ENCODE results near the gene NTN1. TPM values are rescaled to one million over a fixed set of nuclear protein-coding genes. Genes with fewer than 3 reads are reported as not detected.

NTN1 gene
- total and polyA plus RNA-seq, 2 of the 13 experiments (the other 11 are each of a cell fraction or from before 2014, with no cell fraction given): 0.04 to 0.05 TPM

DNA sequence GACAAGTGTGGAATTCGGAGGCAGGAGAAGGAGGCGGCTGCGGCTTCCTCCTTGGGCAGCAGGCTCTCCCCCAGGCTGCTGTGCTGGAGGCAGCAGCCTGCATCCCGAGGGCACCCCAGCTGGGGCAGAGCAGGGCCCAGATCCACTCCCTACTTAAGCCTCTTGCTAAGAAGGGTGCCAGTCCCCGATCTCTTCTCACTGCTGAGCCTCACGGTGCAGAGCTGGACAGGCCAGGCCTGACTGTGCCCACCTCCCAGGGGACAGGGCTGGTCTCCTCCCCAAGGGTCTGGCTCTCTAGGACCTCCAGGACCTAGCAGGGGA, 210.8 kb downstream of the NTN1 start:
- H4K20me1 ChIP-seq (ENCODE audit: insufficient read depth, low read length): no peaks in the 10 kb centered on the region
- intact Hi-C loops (cut with micrococcal nuclease; ENCODE audit: unreplicated experiment) (no loop called here), in situ Hi-C loops (cut with HindIII; ENCODE audit: extremely low pct_ligation_motif_present, low pct_unique_long_range_greater_than_20kb) (no loop called here)
- no TSS peak for BruUV-seq (replicated peaks)
- no peak overlapping the region for H3K27ac ChIP-seq (ENCODE audit: extremely low read length, insufficient read depth, low read length)
- DNase-seq (ENCODE audit: low spot score) (no peak), FAIRE-seq (no peak), ATAC-seq (no peak)
- POLR2A ChIA-PET: no interaction called here
- H3K9ac ChIP-seq (ENCODE audit: insufficient read depth, low read depth, low read length): no peak overlapping the region
- peaks cover 3 to 64% of the 10 kb centered on the region in 2 experiments; a peak in 4 of 5 replicates for H3K27me3 ChIP-seq (ENCODE audit: control insufficient read depth in 1 of 2, insufficient read depth in 2 of 2, low read length in 2 of 2)
- CTCF ChIA-PET (ENCODE audit: low intra/inter-chr PET ratio, low total read pairs): no interaction called here
- H3K79me2 ChIP-seq (ENCODE audit: insufficient read depth, low read length): no peaks in the 10 kb centered on the region
- TF ChIP-seq, protein P1, sequence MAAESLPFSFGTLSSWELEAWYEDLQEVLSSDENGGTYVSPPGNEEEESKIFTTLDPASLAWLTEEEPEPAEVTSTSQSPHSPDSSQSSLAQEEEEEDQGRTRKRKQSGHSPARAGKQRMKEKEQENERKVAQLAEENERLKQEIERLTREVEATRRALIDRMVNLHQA (CRISPR knock-in tag; IDR thresholded peaks at IDR 0.05): no peak
- no peak for TF ChIP-seq TEAD3 (CRISPR knock-in tag; optimal IDR thresholded peaks at IDR 0.05; ENCODE audit: borderline replicate concordance)
- no peak for TF ChIP-seq TAF15 (IDR thresholded peaks at IDR 0.05; ENCODE audit: low read depth, low read length, poor library complexity, severe bottlenecking)
- no peak for TF ChIP-seq MYC (CRISPR knock-in tag; IDR thresholded peaks at IDR 0.05; ENCODE audit: borderline replicate concordance)
- WGBS (ENCODE audit: low lambda C conversion rate): no CpG with 5 or more reads among the region's 6 CpGs
- no peaks in the 10 kb centered on the region for H3K9me3 ChIP-seq (ENCODE audit: low read length)
- 0 out of 2 replicates have a peak, but pooled peaks cover 7% of the 10 kb centered on the region for H3K4me1 ChIP-seq (ENCODE audit: insufficient read depth, low read length)
- H3K36me3 ChIP-seq (replicated peaks in 1 of 2; ENCODE audit: control insufficient read depth in 1 of 2, insufficient read depth in 2 of 2, low read length in 2 of 2): no peaks in the 10 kb centered on the region
- H3K4me2 ChIP-seq (ENCODE audit: low read depth, low read length): no peak overlapping the region
- no peak overlapping the region for H3K4me3 ChIP-seq (replicated peaks in 1 of 3; ENCODE audit: insufficient read depth in 1 of 3, low read depth in 2 of 3, low read length in 3 of 3)
- no peak overlapping the region for H2AFZ ChIP-seq (ENCODE audit: low read length)

DNA sequence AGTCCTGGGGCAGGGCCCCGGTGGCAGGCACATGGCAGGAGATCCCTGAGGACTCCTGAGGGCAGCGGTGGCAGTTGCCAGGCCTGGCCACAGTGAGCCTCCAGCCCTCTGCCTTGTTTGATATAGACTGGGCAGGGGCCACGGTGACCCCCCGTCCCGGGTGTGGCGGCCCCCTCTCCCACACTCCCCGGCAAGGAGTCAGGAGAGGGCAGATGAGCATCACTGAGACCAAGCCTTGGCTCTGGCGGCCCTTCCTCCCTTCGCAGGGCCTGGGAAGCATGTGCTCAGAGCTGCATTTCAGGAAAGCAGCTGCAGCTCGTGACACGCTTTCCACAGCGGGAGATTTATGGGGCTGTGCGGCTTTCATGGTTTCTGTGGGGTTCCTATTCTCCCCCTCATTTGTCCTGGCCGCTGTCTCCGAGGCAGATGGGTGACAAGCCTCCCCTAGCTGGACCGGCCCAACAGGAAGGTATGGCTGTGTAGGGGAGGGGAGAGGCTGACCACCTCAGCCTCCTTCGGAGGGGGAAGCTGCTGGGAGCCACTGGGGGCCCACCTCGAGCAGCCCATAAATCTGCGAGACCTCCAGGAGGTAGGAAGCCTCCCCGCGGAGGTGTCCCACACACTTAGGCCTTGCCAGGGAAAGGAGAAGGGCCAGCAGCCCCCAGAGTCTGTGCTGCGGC, 211.4 kb downstream of the NTN1 start:
- Histone ChIP-seq H3K4me1 (ENCODE audit: insufficient read depth, low read length) (peaks cover 13% of the 10 kb centered on the region), H3K36me3 (replicated peaks in 1 of 2; ENCODE audit: control insufficient read depth in 1 of 2, insufficient read depth in 2 of 2, low read length in 2 of 2) (no peaks in the 10 kb centered on the region), H3K9me3 (ENCODE audit: low read length) (no peaks in the 10 kb centered on the region), H3K27ac (ENCODE audit: extremely low read length, insufficient read depth, low read length) (no peak overlapping the region), H3K9ac (ENCODE audit: insufficient read depth, low read depth, low read length) (no peak overlapping the region), H4K20me1 (ENCODE audit: insufficient read depth, low read length) (no peaks in the 10 kb centered on the region), H2AFZ (ENCODE audit: low read length) (no peak overlapping the region), H3K4me2 (ENCODE audit: low read depth, low read length) (no peak overlapping the region), H3K27me3 (ENCODE audit: control insufficient read depth in 1 of 2, insufficient read depth in 2 of 2, low read length in 2 of 2) (peaks cover 3 to 63% of the 10 kb centered on the region in 2 experiments; a peak in 4 of 5 replicates), H3K79me2 (ENCODE audit: insufficient read depth, low read length) (no peaks in the 10 kb centered on the region), H3K4me3 (replicated peaks in 1 of 3; ENCODE audit: insufficient read depth in 1 of 3, low read depth in 2 of 3, low read length in 3 of 3) (no peak overlapping the region)
- no TSS peak for BruUV-seq (replicated peaks)
- WGBS (ENCODE audit: low lambda C conversion rate): 48% methylated on average over 11 of the region's 22 CpGs
- in situ Hi-C loops (cut with HindIII; ENCODE audit: extremely low pct_ligation_motif_present, low pct_unique_long_range_greater_than_20kb): no loop called here
- ChIA-PET CTCF (ENCODE audit: low intra/inter-chr PET ratio, low total read pairs) (no interaction called here), POLR2A (no interaction called here)
- no peak for FAIRE-seq
- no peak for DNase-seq (ENCODE audit: low spot score)
- intact Hi-C loops (cut with micrococcal nuclease; ENCODE audit: unreplicated experiment): no loop called here
- ATAC-seq: no peak
- TF ChIP-seq, protein P2, sequence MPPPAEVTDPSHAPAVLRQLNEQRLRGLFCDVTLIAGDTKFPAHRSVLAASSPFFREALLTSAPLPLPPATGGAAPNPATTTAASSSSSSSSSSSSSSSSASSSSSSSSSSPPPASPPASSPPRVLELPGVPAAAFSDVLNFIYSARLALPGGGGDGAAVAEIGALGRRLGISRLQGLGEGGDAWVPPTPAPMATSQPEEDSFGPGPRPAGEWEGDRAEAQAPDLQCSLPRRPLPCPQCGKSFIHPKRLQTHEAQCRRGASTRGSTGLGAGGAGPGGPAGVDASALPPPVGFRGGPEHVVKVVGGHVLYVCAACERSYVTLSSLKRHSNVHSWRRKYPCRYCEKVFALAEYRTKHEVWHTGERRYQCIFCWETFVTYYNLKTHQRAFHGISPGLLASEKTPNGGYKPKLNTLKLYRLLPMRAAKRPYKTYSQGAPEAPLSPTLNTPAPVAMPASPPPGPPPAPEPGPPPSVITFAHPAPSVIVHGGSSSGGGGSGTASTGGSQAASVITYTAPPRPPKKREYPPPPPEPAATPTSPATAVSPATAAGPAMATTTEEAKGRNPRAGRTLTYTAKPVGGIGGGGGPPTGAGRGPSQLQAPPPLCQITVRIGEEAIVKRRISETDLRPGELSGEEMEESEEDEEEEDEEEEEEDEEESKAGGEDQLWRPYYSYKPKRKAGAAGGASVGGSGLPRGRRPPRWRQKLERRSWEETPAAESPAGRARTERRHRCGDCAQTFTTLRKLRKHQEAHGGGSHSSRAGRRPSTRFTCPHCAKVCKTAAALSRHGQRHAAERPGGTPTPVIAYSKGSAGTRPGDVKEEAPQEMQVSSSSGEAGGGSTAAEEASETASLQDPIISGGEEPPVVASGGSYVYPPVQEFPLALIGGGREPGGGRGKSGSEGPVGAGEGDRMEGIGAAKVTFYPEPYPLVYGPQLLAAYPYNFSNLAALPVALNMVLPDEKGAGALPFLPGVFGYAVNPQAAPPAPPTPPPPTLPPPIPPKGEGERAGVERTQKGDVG (CRISPR knock-in tag; IDR thresholded peaks at IDR 0.05; ENCODE audit: borderline replicate concordance): no peak
- TF ChIP-seq ZSCAN30 (CRISPR knock-in tag; IDR thresholded peaks at IDR 0.05): no peak
- TF ChIP-seq, protein P3, sequence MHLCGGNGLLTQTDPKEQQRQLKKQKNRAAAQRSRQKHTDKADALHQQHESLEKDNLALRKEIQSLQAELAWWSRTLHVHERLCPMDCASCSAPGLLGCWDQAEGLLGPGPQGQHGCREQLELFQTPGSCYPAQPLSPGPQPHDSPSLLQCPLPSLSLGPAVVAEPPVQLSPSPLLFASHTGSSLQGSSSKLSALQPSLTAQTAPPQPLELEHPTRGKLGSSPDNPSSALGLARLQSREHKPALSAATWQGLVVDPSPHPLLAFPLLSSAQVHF (CRISPR knock-in tag; IDR thresholded peaks at IDR 0.05): no peak
- no peak for TF ChIP-seq ZNF12 (CRISPR knock-in tag; IDR thresholded peaks at IDR 0.05)
- TF ChIP-seq ZNF660 (CRISPR knock-in tag; IDR thresholded peaks at IDR 0.05; ENCODE audit: borderline replicate concordance, low read depth): no peak
- TF ChIP-seq MAFF (IDR thresholded peaks at IDR 0.05; ENCODE audit: low read depth, low read length): no peak
- no peak for TF ChIP-seq ZNF530 (CRISPR knock-in tag; IDR thresholded peaks at IDR 0.05; ENCODE audit: low read depth)
- no peak for TF ChIP-seq ZFP1 (CRISPR knock-in tag; IDR thresholded peaks at IDR 0.05)
- no peak for TF ChIP-seq ZNF143 (CRISPR knock-in tag; IDR thresholded peaks at IDR 0.05)
- TF ChIP-seq NCOA2 (CRISPR knock-in tag; IDR thresholded peaks at IDR 0.05): no peak

All from HepG2 (cell line).